ENCODE measurements around the gene SLC7A7.
"Not testable (repeated sequence)": the region's sequence is repeated elsewhere in the genome, so short reads cannot be mapped to it uniquely, and the experiment has no call there.

SLC7A7 gene

DNA sequence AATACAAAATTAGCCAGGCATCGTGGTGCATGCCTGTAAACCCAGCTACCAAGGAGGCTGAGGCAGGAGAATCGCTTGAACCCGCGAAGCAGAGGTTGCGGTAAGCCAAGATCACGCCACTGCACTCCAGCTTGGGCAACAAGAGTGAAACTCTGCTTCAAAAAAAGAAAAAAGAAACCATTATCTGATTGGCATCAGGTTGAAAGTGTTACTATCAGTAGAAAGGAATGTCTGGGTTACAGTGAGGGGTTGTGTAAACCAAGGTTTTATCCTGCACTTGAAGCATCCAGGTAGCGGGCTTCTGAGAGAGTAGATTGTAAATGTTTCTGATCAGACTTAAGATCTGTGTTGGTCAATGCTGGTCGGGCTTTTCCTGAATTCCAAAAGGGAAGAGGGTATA is 62.8 kb downstream of the SLC7A7 start:
- H3K9me3 ChIP-seq (ENCODE audit: control insufficient read depth, insufficient read depth, low read length): no peaks in the 10 kb centered on the region
- H3K4me3 ChIP-seq (ENCODE audit: low read depth, low read length): no peak overlapping the region
- H3K27me3 ChIP-seq (ENCODE audit: control insufficient read depth, insufficient read depth, low read length): no peaks in the 10 kb centered on the region

DNA sequence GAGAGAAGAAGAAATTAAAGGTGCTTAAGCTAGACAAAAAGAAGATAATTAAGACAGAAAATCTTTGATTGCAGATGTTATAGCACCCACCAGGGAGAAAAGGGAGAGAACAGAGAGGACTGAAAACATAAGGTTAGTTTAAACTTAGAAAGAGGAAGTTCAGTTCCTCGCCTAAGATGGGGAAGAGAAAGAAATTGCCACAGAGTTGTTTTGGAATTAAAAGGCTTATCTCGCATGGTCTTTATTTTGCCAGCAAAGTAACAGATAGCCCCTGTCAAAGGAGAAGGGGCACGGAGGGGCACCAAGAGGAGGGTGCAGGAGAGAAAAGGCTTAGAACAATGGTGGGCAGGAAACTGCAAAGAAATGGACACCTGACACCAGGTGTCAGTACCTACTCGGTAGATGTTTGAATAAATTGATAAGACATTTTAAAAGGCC is 66.6 kb downstream of the SLC7A7 start:
- H3K4me1 ChIP-seq (ENCODE audit: control insufficient read depth, insufficient read depth, low read length): no peaks in the 10 kb centered on the region
- no peaks in the 10 kb centered on the region for H3K36me3 ChIP-seq (ENCODE audit: control insufficient read depth, insufficient read depth, low read length)
- H3K27me3 ChIP-seq (ENCODE audit: control insufficient read depth, insufficient read depth, low read length): no peaks in the 10 kb centered on the region
- no peak overlapping the region for H3K4me3 ChIP-seq (ENCODE audit: low read depth, low read length)
- no peaks in the 10 kb centered on the region for H3K9me3 ChIP-seq (ENCODE audit: control insufficient read depth, insufficient read depth, low read length)
- H3K9ac ChIP-seq (ENCODE audit: low read depth, low read length): no peak overlapping the region

More for the DNA sequence above, 62.8 kb downstream of the SLC7A7 start:
- Histone ChIP-seq H3K36me3 (ENCODE audit: control insufficient read depth, insufficient read depth, low read length) (no peaks in the 10 kb centered on the region), H3K9ac (ENCODE audit: low read depth, low read length) (no peak overlapping the region), H3K4me1 (ENCODE audit: control insufficient read depth, insufficient read depth, low read length) (no peaks in the 10 kb centered on the region)

DNA sequence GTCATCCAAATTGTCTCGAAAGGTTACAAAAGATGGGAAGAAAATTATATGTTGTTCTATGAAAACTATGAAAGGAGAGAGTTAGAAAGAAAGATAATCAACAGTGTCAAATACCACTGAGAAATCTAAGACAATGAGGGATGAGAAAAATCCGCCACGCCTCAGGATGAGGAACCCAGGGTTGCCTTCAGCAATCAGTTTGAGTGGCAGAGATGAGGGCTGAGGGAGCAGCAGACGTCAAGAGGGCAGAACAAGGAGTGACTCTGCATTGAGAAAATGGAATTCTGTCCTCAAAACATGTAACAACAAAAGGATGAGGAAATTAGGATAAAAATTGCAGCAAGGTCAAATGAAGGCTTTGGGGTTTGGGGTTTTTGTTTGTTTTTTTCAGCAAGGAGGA is 67.0 kb downstream of the SLC7A7 start:
- H3K36me3 ChIP-seq (ENCODE audit: control insufficient read depth, insufficient read depth, low read length): no peaks in the 10 kb centered on the region
- H3K4me3 ChIP-seq (ENCODE audit: low read depth, low read length): no peak overlapping the region

GRCh38 chr14:22747769-22748168 is 67.5 kb downstream of the SLC7A7 start:
- H3K4me3 ChIP-seq (ENCODE audit: low read depth, low read length): no peak overlapping the region
- no peaks in the 10 kb centered on the region for H3K9me3 ChIP-seq (ENCODE audit: control insufficient read depth, insufficient read depth, low read length)
- no peaks in the 10 kb centered on the region for H3K36me3 ChIP-seq (ENCODE audit: control insufficient read depth, insufficient read depth, low read length)
- no peaks in the 10 kb centered on the region for H3K4me1 ChIP-seq (ENCODE audit: control insufficient read depth, insufficient read depth, low read length)
- H3K27me3 ChIP-seq (ENCODE audit: control insufficient read depth, insufficient read depth, low read length): no peaks in the 10 kb centered on the region
- no peak overlapping the region for H3K9ac ChIP-seq (ENCODE audit: low read depth, low read length)

More for the DNA sequence above, 67.0 kb downstream of the SLC7A7 start:
- no peak overlapping the region for H3K9ac ChIP-seq (ENCODE audit: low read depth, low read length)
- H3K9me3 ChIP-seq (ENCODE audit: control insufficient read depth, insufficient read depth, low read length): no peaks in the 10 kb centered on the region
- H3K27me3 ChIP-seq (ENCODE audit: control insufficient read depth, insufficient read depth, low read length): no peaks in the 10 kb centered on the region
- no peaks in the 10 kb centered on the region for H3K4me1 ChIP-seq (ENCODE audit: control insufficient read depth, insufficient read depth, low read length)

- Histone ChIP-seq H3K9me3 (ENCODE audit: control insufficient read depth, insufficient read depth, low read length) (peaks cover 3% of the 10 kb centered on the region), H3K9ac (ENCODE audit: low read depth, low read length) (no peak overlapping the region), H3K36me3 (ENCODE audit: control insufficient read depth, insufficient read depth, low read length) (no peaks in the 10 kb centered on the region), H3K4me3 (ENCODE audit: low read depth, low read length) (no peak overlapping the region), H3K27me3 (ENCODE audit: control insufficient read depth, insufficient read depth, low read length) (no peaks in the 10 kb centered on the region), H3K4me1 (ENCODE audit: control insufficient read depth, insufficient read depth, low read length) (no peaks in the 10 kb centered on the region)
Observed at GRCh38 chr14:22740020-22740419, 75.2 kb downstream of the SLC7A7 start.

- no peak overlapping the region for H3K9ac ChIP-seq (ENCODE audit: low read depth, low read length)
- H3K4me3 ChIP-seq (ENCODE audit: low read depth, low read length): no peak overlapping the region
- H3K36me3 ChIP-seq (ENCODE audit: control insufficient read depth, insufficient read depth, low read length): no peaks in the 10 kb centered on the region
- peaks cover 3% of the 10 kb centered on the region for H3K9me3 ChIP-seq (ENCODE audit: control insufficient read depth, insufficient read depth, low read length)
- no peaks in the 10 kb centered on the region for H3K27me3 ChIP-seq (ENCODE audit: control insufficient read depth, insufficient read depth, low read length)
- H3K4me1 ChIP-seq (ENCODE audit: control insufficient read depth, insufficient read depth, low read length): no peaks in the 10 kb centered on the region
Observed at GRCh38 chr14:22739423-22739822, 75.8 kb downstream of the SLC7A7 start.

GRCh38 chr14:22737052-22737451 is 78.2 kb downstream of the SLC7A7 start:
- Histone ChIP-seq H3K4me3 (ENCODE audit: low read depth, low read length) (no peak overlapping the region), H3K4me1 (ENCODE audit: control insufficient read depth, insufficient read depth, low read length) (no peaks in the 10 kb centered on the region), H3K36me3 (ENCODE audit: control insufficient read depth, insufficient read depth, low read length) (no peaks in the 10 kb centered on the region), H3K9ac (ENCODE audit: low read depth, low read length) (no peak overlapping the region), H3K27me3 (ENCODE audit: control insufficient read depth, insufficient read depth, low read length) (no peaks in the 10 kb centered on the region), H3K9me3 (ENCODE audit: control insufficient read depth, insufficient read depth, low read length) (peaks cover 3% of the 10 kb centered on the region)

DNA sequence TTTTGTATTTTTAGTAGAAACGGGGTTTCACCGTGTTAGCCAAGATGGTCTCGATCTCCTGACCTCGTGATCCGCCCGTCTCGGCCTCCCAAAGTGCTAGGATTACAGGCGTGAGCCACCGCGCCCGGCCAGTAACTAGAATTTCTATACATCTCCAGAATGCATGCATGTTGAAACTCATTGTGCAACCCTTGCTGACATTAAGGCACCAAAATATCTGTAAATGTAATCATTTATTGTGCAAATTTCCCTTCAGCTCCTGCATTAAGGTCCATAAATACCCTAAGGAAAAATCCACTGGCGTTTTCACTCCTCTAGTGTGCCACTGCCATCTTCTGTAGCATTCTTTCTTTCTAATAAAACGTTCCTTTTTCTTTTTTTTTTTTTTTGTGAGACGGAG is 78.9 kb downstream of the SLC7A7 start:
- H3K4me1 ChIP-seq (ENCODE audit: control insufficient read depth, insufficient read depth, low read length); H3K9ac ChIP-seq (ENCODE audit: low read depth, low read length); H3K27me3 ChIP-seq (ENCODE audit: control insufficient read depth, insufficient read depth, low read length); H3K4me3 ChIP-seq (ENCODE audit: low read depth, low read length); H3K9me3 ChIP-seq (ENCODE audit: control insufficient read depth, insufficient read depth, low read length); H3K36me3 ChIP-seq (ENCODE audit: control insufficient read depth, insufficient read depth, low read length): not testable (repeated sequence)

DNA sequence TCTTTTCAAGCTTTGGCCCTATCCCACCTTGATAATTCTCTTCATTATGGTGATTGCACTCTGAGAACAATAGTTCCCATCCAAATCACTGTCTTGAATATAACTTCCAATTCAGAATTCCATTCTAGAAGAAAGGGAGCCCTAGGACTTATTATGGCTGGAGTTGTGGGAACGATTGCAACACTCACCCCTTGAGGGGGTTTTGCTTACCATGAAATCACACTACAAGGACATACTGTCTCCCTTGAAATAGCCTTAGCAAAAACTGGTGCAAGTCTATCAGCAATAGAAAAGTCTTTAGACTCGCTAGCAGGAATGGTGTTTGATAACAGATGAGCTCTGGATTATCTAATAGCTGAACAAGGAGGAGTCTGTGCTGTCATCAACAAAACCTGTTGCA is 80.1 kb downstream of the SLC7A7 start:
- H3K4me3 ChIP-seq (ENCODE audit: low read depth, low read length): no peak overlapping the region
- H3K36me3 ChIP-seq (ENCODE audit: control insufficient read depth, insufficient read depth, low read length): no peaks in the 10 kb centered on the region
- H3K4me1 ChIP-seq (ENCODE audit: control insufficient read depth, insufficient read depth, low read length): no peaks in the 10 kb centered on the region
- H3K27me3 ChIP-seq (ENCODE audit: control insufficient read depth, insufficient read depth, low read length): no peaks in the 10 kb centered on the region
- H3K9ac ChIP-seq (ENCODE audit: low read depth, low read length): no peak overlapping the region
- peaks cover 3% of the 10 kb centered on the region for H3K9me3 ChIP-seq (ENCODE audit: control insufficient read depth, insufficient read depth, low read length)

DNA sequence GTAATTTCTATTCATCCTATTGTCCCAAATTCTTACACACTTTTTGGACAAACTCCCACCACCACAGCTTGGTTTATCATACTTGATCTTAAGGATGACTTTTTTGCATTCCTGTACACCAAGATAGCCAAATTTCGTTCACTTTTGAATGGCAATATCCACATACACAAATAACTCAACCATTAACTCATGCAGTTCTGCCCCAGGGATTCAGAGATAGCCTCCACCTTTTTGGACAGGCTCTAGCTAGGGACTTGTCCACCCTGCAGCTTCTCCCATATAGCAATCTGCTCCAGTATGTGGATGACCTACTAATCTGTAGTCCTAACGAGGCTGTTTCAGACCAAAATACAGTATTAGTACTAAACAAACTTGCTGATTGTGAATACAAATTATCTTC is 81.4 kb downstream of the SLC7A7 start:
- no peaks in the 10 kb centered on the region for H3K4me1 ChIP-seq (ENCODE audit: control insufficient read depth, insufficient read depth, low read length)
- no peak overlapping the region for H3K4me3 ChIP-seq (ENCODE audit: low read depth, low read length)
- peaks cover 3% of the 10 kb centered on the region for H3K9me3 ChIP-seq (ENCODE audit: control insufficient read depth, insufficient read depth, low read length)
- no peak overlapping the region for H3K9ac ChIP-seq (ENCODE audit: low read depth, low read length)
- H3K36me3 ChIP-seq (ENCODE audit: control insufficient read depth, insufficient read depth, low read length): no peaks in the 10 kb centered on the region
- H3K27me3 ChIP-seq (ENCODE audit: control insufficient read depth, insufficient read depth, low read length): no peaks in the 10 kb centered on the region

DNA sequence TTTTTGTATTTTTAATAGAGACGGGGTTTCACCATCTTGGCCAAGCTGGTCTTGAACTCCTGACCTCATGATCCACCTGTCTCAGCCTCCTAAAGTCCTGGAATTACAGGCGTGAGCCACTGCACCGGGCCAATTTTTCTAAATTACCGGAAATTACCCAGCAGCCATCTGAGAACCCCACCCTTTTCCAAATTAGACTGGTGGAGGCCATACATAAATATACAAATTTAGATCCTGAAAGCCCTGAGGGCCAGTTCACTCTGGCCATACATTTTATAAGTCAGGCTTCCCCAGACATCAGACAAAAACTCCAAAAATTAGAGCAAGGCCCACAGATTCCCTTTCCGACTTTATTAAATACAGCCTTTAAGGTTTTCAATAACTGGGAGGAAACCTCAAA is 83.2 kb downstream of the SLC7A7 start:
- H3K36me3 ChIP-seq (ENCODE audit: control insufficient read depth, insufficient read depth, low read length); H3K27me3 ChIP-seq (ENCODE audit: control insufficient read depth, insufficient read depth, low read length); H3K4me3 ChIP-seq (ENCODE audit: low read depth, low read length); H3K9ac ChIP-seq (ENCODE audit: low read depth, low read length); H3K9me3 ChIP-seq (ENCODE audit: control insufficient read depth, insufficient read depth, low read length); H3K4me1 ChIP-seq (ENCODE audit: control insufficient read depth, insufficient read depth, low read length): not testable (repeated sequence)

DNA sequence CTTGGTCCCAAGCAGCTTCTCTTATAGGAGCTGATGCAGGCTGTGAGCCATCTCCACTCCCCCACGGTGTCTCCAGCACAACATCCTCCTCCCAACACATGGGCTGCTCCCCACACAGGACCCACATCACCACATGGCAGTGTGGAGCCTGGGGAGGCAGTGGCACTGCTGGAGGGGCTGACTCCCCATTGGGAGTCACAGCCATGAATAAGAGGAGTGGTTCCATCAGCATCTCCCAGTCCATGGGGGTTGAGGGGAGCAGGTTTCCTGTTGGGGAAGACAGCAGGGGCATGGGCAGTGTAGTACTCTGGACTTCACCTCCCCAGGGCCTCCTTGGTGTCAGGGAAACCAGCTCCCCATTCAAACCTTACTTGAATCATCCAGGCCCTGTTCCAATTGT is 89.2 kb downstream of the SLC7A7 start:
- Histone ChIP-seq H3K4me1 (ENCODE audit: control insufficient read depth, insufficient read depth, low read length) (peaks cover 4% of the 10 kb centered on the region), H3K9me3 (ENCODE audit: control insufficient read depth, insufficient read depth, low read length) (no peaks in the 10 kb centered on the region), H3K36me3 (ENCODE audit: control insufficient read depth, insufficient read depth, low read length) (no peaks in the 10 kb centered on the region), H3K27me3 (ENCODE audit: control insufficient read depth, insufficient read depth, low read length) (no peaks in the 10 kb centered on the region), H3K4me3 (ENCODE audit: low read depth, low read length) (no peak overlapping the region), H3K9ac (ENCODE audit: low read depth, low read length) (no peak overlapping the region)

- not testable (repeated sequence) for H3K36me3 ChIP-seq (ENCODE audit: control insufficient read depth, insufficient read depth, low read length); H3K27me3 ChIP-seq (ENCODE audit: control insufficient read depth, insufficient read depth, low read length); H3K4me3 ChIP-seq (ENCODE audit: low read depth, low read length); H3K4me1 ChIP-seq (ENCODE audit: control insufficient read depth, insufficient read depth, low read length); H3K9ac ChIP-seq (ENCODE audit: low read depth, low read length); H3K9me3 ChIP-seq (ENCODE audit: control insufficient read depth, insufficient read depth, low read length)
Observed at GRCh38 chr14:22725374-22725773, 89.9 kb downstream of the SLC7A7 start.

All from iPS-15b (cell line).